OCI-LY7 (cell line): ENCODE data around the gene WLS. TPM values are rescaled to one million over a fixed set of nuclear protein-coding genes. Genes with fewer than 3 reads are reported as not detected.

ENCODE experiments used
- BruUV-seq: library from RNA; stranded (reverse); fragments of 400-500 nt; replicated peaks from 2 replicates; lab custom pipeline; 2021; lab: Mats Ljungman, UMichigan
- CTCF ChIA-PET: fragments of 300-600 bp; sonication (Branson Sonifier 250); formaldehyde crosslinking; loops from one replicate; lab custom pipeline; 2022; ENCODE audit warnings: antibody characterized with exemption; ENCODE audit not compliant: unreplicated experiment; lab: Charles Lee
- POLR2A ChIA-PET: fragments of 300-600 bp; sonication (Branson Sonifier 250); formaldehyde crosslinking; loops from one replicate; lab custom pipeline; 2022; ENCODE audit warnings: antibody characterized with exemption; lab: Charles Lee
- DNase-seq: peaks from one replicate; pipeline ENCODE4 v3.0.0-alpha.2; 2015; ENCODE audit warnings: low spot score
- H2AFZ ChIP-seq: fragments of 200-600 bp; sonication (generic), shearing (Covaris generic); 2 replicates; pipeline ENCODE4 v1.6.1; 2014; ENCODE audit warnings: mild to moderate bottlenecking, antibody characterized with exemption, low read length, moderate library complexity
- H3K27ac ChIP-seq: fragments of 200-600 bp; sonication (generic); 2 replicates; pipeline ENCODE4 v1.5.1; 2014; ENCODE audit warnings: mixed run types, low read depth, mild to moderate bottlenecking, moderate library complexity, low read length, inconsistent platforms; ENCODE audit not compliant: poor library complexity, severe bottlenecking
- H3K36me3 ChIP-seq: fragments of 200-600 bp; sonication (generic); 2 replicates; pipeline ENCODE4 v1.6.1; 2014; ENCODE audit warnings: mild to moderate bottlenecking, antibody characterized with exemption, low read length, moderate library complexity, mixed read lengths; ENCODE audit not compliant: insufficient read depth
- H3K4me1 ChIP-seq: fragments of 200-600 bp; sonication (generic); 2 replicates; pipeline ENCODE4 v1.5.1; 2014; ENCODE audit warnings: mild to moderate bottlenecking, low read length; ENCODE audit not compliant: insufficient read depth, poor library complexity, severe bottlenecking
- H3K4me2 ChIP-seq: fragments of 200-600 bp; sonication (generic); 2 replicates; pipeline ENCODE4 v1.6.1; 2014; ENCODE audit warnings: mild to moderate bottlenecking, low read length
- H3K4me3 ChIP-seq: fragments of 200-600 bp; sonication (generic); 2 replicates; pipeline ENCODE4 v1.5.1; 2014; ENCODE audit warnings: mild to moderate bottlenecking, low read depth, low read length; ENCODE audit not compliant: poor library complexity, severe bottlenecking
- H3K79me2 ChIP-seq: fragments of 200-600 bp; sonication (generic); 2 replicates; pipeline ENCODE4 v1.6.1; 2016; ENCODE audit warnings: low read depth, mild to moderate bottlenecking, low read length, moderate library complexity, mixed read lengths; ENCODE audit not compliant: insufficient read depth
- H3K9me2 ChIP-seq: fragments of 200-600 bp; sonication (generic); 2 replicates; pipeline ENCODE4 v1.6.1; 2016; ENCODE audit warnings: mild to moderate bottlenecking, low read length, mixed read lengths; ENCODE audit not compliant: insufficient read depth
- H3K9me3 ChIP-seq: fragments of 200-600 bp; sonication (generic); 2 replicates; pipeline ENCODE4 v1.6.1; 2014; ENCODE audit warnings: mild to moderate bottlenecking, mixed run types, low read length, mixed read lengths
- H4K20me1 ChIP-seq: fragments of 200-600 bp; sonication (generic); 2 replicates; pipeline ENCODE4 v1.6.1; 2014; ENCODE audit warnings: mild to moderate bottlenecking, antibody characterized with exemption, low read length, moderate library complexity, mixed read lengths; ENCODE audit not compliant: insufficient read depth
- CTCF ChIP-seq: fragments of 200-600 bp; sonication (generic); conservative IDR thresholded peaks from 2 replicates; pipeline ENCODE4 v1.5.1; 2014; ENCODE audit warnings: mild to moderate bottlenecking, antibody characterized with exemption, low read length, moderate library complexity, mixed read lengths
- EZH2phosphoT487 ChIP-seq: fragments of 200-600 bp; sonication (generic); IDR thresholded peaks from 2 replicates; pipeline ENCODE4 v1.6.1; 2018; ENCODE audit warnings: low read depth, borderline replicate concordance, mild to moderate bottlenecking, mixed run types, antibody characterized with exemption, low read length, moderate library complexity, mixed read lengths
- intact Hi-C: fragments of 100-400 bp; cut with micrococcal nuclease; formaldehyde crosslinking; loops from one replicate; pipeline ENCODE4 v1.10.0; 2022; ENCODE audit not compliant: unreplicated experiment
- total RNA-seq, 2 experiments: library from RNA; depleted of rRNA in 1 of 2; stranded (reverse); fragments of >200 nt in 1 of 2; shearing (Covaris generic) in 1 of 2; gene quantifications; 2 replicates each; pipeline ENCODE4 v1.2.3, GENCODE V29; 2014 to 2022

WLS gene
- total RNA-seq, 2 experiments from 2014 or later = not detected

GRCh38 chr1:68225781-68226180 lies 6.5 kb downstream of the WLS start:
- intact Hi-C loops = no loop called here

GRCh38 chr1:68223687-68224086 lies 8.6 kb downstream of the WLS start:
- TF ChIP-seq CTCF (no peak), EZH2phosphoT487 (no peak)
- CTCF ChIA-PET = no interaction called here

More at GRCh38 chr1:68225781-68226180, 6.5 kb downstream of the WLS start:
- H3K79me2 ChIP-seq = no peaks in the 10 kb centered on the region
- no peak overlapping the region for H3K27ac ChIP-seq
- TF ChIP-seq EZH2phosphoT487 (no peak), CTCF (no peak)
- CTCF ChIA-PET = no interaction called here
- H3K4me3 ChIP-seq = no peak overlapping the region
- H2AFZ ChIP-seq = no peak overlapping the region
- no peaks in the 10 kb centered on the region for H3K36me3 ChIP-seq
- no peaks in the 10 kb centered on the region for H4K20me1 ChIP-seq
- POLR2A ChIA-PET = no interaction called here
- no peaks in the 10 kb centered on the region for H3K9me2 ChIP-seq
- no peaks in the 10 kb centered on the region for H3K9me3 ChIP-seq
- H3K4me1 ChIP-seq = no peaks in the 10 kb centered on the region
- no TSS peak for BruUV-seq
- H3K4me2 ChIP-seq = no peak overlapping the region
- DNase-seq = no peak

GRCh38 chr1:68221980-68222373 lies 10.3 kb downstream of the WLS start:
- Histone ChIP-seq H3K4me1 (no peaks in the 10 kb centered on the region), H3K36me3 (no peaks in the 10 kb centered on the region), H3K9me2 (no peaks in the 10 kb centered on the region), H2AFZ (no peak overlapping the region), H3K9me3 (no peaks in the 10 kb centered on the region), H3K4me2 (no peak overlapping the region), H4K20me1 (no peaks in the 10 kb centered on the region), H3K4me3 (no peak overlapping the region), H3K79me2 (no peaks in the 10 kb centered on the region), H3K27ac (no peak overlapping the region)
- ChIA-PET POLR2A (interaction anchor here (0.6 to 0.8 kb wide), 2 partner anchors 262 to 1207 kb away, joined by 3 read pairs; no protein-coding TSS in a partner anchor), CTCF (no interaction called here)
- no peak for DNase-seq
- intact Hi-C loops = loop anchor here (5.0 kb wide), 1 partner anchor 100 kb away; no protein-coding TSS in a partner anchor
- TF ChIP-seq EZH2phosphoT487 = no peak
- no peak for TF ChIP-seq CTCF
- BruUV-seq = no TSS peak

More at GRCh38 chr1:68223687-68224086, 8.6 kb downstream of the WLS start:
- Histone ChIP-seq H4K20me1 (no peaks in the 10 kb centered on the region), H3K4me3 (no peak overlapping the region), H3K4me1 (no peaks in the 10 kb centered on the region), H3K9me3 (no peaks in the 10 kb centered on the region), H3K36me3 (no peaks in the 10 kb centered on the region), H3K9me2 (no peaks in the 10 kb centered on the region), H3K79me2 (no peaks in the 10 kb centered on the region), H3K4me2 (no peak overlapping the region), H2AFZ (no peak overlapping the region), H3K27ac (no peak overlapping the region)
- BruUV-seq = no TSS peak
- no peak for DNase-seq
- intact Hi-C loops = loop anchor here (5.0 kb wide), 1 partner anchor 101 kb away; no protein-coding TSS in a partner anchor
- POLR2A ChIA-PET = no interaction called here
